ENCODE results near the gene TBC1D4.

DNA sequence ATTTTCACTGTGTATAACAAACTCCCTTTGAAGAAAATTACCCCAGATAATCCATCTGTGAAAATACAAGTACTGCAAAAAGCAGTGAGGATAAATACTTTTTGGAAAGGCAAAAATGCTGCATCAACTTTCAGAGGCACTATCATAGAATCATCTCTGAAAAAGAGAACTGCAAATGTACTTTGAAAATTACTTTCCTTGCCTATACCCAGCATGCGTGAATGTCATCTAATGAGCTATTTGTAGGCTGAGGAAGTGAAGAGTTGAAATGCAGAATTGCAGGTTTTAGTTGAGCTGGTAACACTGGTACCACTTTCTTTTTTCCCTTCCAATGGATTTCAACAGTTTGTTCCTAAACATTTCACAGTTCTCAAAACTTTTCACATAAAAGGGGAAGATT lies 196.7 kb downstream of the TBC1D4 start:
- TF ChIP-seq, protein P1, sequence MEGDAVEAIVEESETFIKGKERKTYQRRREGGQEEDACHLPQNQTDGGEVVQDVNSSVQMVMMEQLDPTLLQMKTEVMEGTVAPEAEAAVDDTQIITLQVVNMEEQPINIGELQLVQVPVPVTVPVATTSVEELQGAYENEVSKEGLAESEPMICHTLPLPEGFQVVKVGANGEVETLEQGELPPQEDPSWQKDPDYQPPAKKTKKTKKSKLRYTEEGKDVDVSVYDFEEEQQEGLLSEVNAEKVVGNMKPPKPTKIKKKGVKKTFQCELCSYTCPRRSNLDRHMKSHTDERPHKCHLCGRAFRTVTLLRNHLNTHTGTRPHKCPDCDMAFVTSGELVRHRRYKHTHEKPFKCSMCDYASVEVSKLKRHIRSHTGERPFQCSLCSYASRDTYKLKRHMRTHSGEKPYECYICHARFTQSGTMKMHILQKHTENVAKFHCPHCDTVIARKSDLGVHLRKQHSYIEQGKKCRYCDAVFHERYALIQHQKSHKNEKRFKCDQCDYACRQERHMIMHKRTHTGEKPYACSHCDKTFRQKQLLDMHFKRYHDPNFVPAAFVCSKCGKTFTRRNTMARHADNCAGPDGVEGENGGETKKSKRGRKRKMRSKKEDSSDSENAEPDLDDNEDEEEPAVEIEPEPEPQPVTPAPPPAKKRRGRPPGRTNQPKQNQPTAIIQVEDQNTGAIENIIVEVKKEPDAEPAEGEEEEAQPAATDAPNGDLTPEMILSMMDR (IDR thresholded peaks at IDR 0.05 in 4 of 5, conservative IDR thresholded peaks at IDR 0.05 in 1 of 5): no peak
- TF ChIP-seq POLR2A (IDR thresholded peaks at IDR 0.05): no peak
